Measurements from ENCODE around the gene IGLL1.

The IGLL1 gene

DNA sequence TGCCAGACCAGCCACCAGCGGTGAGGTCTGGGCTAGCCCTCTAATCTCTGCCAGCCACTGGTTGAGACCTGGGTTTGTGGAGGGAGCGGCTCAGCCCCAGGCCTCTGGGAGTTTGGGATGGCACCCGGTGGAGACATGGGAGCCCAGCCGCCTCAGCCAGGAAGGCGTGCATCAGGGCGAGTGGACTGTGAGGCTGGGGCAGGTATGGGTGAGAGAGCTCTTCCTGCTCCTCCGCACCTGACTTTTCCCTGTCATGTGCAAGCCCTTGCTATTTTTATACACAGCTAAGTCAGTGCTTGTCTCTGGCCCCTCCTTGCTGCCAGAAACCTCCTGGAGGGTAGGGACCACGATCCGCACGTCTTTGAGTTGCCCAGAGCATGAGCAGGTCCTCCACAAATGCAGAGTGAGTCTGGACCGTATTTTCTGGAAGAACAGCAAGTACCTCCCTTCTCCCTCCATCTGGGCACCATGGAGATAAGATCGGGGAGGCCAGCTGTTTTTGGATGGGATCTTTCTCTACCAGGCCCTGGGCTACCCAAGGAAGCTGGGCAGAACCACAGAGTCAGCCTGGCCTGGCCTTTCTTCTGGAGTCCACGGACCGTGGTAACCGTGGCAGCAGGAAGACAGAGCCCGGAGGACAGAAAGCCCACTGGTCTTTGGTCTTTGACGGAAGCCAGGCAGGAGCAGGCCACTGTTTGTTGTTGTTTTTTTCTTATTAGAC, 53.3 kb downstream of the IGLL1 start:
- DNase-seq = no peak

DNA sequence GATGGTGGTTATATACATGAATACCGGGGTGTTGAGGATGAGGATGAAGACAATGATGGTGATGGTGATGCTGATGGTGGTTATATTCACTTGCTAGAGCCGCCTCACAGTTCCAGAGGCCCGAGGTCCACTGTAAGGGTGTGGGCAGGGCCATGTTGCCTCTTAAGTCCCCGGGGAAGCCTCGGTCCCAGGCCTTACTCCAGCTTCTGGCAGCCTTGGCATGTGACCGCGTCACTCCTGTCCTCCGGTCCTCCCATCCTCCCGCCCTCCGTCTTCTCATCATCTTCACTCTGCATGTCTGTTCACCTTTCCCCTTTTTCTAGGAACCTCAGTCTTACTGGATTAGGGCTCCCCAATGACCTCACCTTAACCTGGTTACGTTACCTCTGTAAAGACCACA, 54.6 kb downstream of the IGLL1 start:
- DNase-seq = no peak

DNA sequence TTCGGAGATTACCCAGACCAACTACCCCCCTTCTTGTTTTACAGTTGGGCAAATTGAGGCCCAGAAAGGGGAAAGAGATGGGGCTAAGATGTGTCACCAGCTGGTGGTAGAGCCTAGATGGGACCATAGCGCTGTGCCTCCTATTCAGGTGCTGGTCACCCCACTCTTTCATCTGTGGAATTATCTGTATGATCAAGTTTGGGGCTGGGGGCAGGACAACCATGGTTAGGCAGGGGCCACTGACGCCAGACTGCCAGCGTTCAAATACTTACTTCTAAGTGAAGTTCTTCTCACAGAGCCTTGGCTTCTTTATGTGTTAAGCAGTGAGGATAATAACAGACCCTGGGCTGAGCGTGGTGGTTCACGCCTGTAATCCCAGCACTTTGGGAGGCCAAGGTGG, 55.9 kb downstream of the IGLL1 start:
- DNase-seq = no peak

DNA sequence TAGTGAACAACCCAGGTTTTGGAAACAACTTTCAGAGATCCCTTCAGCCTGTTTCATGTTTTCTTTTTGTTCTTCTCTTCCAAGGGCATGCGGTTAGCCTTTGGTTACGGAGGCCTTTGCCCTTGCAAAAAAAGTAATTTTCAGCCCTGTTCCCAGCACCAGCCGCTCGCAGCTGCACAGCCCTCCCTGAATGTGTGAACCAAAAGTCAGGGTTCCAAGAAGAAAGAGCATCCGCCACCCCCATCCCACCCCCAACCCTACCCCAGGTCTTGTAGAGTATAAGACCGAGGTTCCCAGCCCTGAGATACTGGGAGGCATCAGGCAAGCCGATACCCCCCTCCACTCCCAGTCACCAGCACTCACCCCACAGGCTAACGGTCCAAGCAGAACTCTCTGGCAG, 56.4 kb downstream of the IGLL1 start:
- no peak for DNase-seq
